ENCODE data around the gene ZNF10.

GRCh38 chr12:133130808-133131128 lies 341 bp downstream of the ZNF10 start:
- TF ChIP-seq EZH2 (IDR thresholded peaks at IDR 0.05; ENCODE audit: low read length) (no peak), CTCF (optimal IDR thresholded peaks at IDR 0.05 in 1 of 3, IDR thresholded peaks at IDR 0.05 in 1 of 3, conservative IDR thresholded peaks at IDR 0.05 in 1 of 3; ENCODE audit: extremely low read depth in 1 of 3, insufficient read depth in 2 of 3, low read length in 3 of 3) (no peak)
